ENCODE measurements around the gene STKLD1.

The STKLD1 gene

GRCh38 chr9:133419005-133419404 is 42.8 kb downstream of the STKLD1 start:
- DNase-seq, result no peak

GRCh38 chr9:133420392-133420827 is 44.2 kb downstream of the STKLD1 start:
- no peak for DNase-seq

GRCh38 chr9:133421615-133422542 is 45.7 kb downstream of the STKLD1 start, which contains the start of gene ADAMTS13:
ADAMTS13 (plus strand) TSS chr9:133422367; CDS start chr9:133422444, 77 bp downstream.
- no peak for DNase-seq

GRCh38 chr9:133423216-133423615 is 47.0 kb downstream of the STKLD1 start:
- no peak for DNase-seq

GRCh38 chr9:133424187-133424586 is 48.0 kb downstream of the STKLD1 start:
- DNase-seq, result no peak

- no peak for DNase-seq
Observed at GRCh38 chr9:133425049-133425632, 49.0 kb downstream of the STKLD1 start.

- no peak for DNase-seq
Observed at GRCh38 chr9:133426011-133426410, 49.8 kb downstream of the STKLD1 start.

GRCh38 chr9:133427658-133428348 is 51.6 kb downstream of the STKLD1 start:
- DNase-seq, result no peak

- no peak for DNase-seq
Observed at GRCh38 chr9:133428617-133429101, 52.5 kb downstream of the STKLD1 start.

GRCh38 chr9:133429214-133429613 is 53.0 kb downstream of the STKLD1 start:
- no peak for DNase-seq

GRCh38 chr9:133429641-133430161 is 53.5 kb downstream of the STKLD1 start:
- DNase-seq, result no peak

- DNase-seq, result no peak
Observed at GRCh38 chr9:133430244-133430643, 54.1 kb downstream of the STKLD1 start.

- no peak for DNase-seq
Observed at GRCh38 chr9:133433351-133433843, 57.2 kb downstream of the STKLD1 start.

- DNase-seq, result no peak
Observed at GRCh38 chr9:133436681-133437080, 60.5 kb downstream of the STKLD1 start.

GRCh38 chr9:133437753-133438531 is 61.8 kb downstream of the STKLD1 start:
- no peak for DNase-seq

- no peak for DNase-seq
Observed at GRCh38 chr9:133439337-133439736, 63.2 kb downstream of the STKLD1 start.

- DNase-seq, result no peak
Observed at GRCh38 chr9:133440874-133441273, 64.7 kb downstream of the STKLD1 start.

GRCh38 chr9:133441571-133441970 is 65.4 kb downstream of the STKLD1 start:
- no peak for DNase-seq

GRCh38 chr9:133443248-133443647 is 67.1 kb downstream of the STKLD1 start:
- DNase-seq, result no peak

- DNase-seq, result no peak
Observed at GRCh38 chr9:133443982-133444381, 67.8 kb downstream of the STKLD1 start.

- no peak for DNase-seq
Observed at GRCh38 chr9:133445293-133445969, 69.3 kb downstream of the STKLD1 start.

All from hippocampal formation (tissue), 2 donors.